SK-N-SH (cell line): ENCODE measurements around the gene NKX1-1.
"Not testable (repeated sequence)": the region's sequence is repeated elsewhere in the genome, so short reads cannot be mapped to it uniquely, and the experiment has no call there.

Experiments
- POLR2AphosphoS5 ChIP-seq: IDR thresholded peaks from 2 replicates; pipeline ENCODE4 v1.6.1; 2012; ENCODE audit warnings: low read depth, low read length
- YY1 ChIP-seq: IDR thresholded peaks from 2 replicates; pipeline ENCODE4 v1.4.0; 2012; ENCODE audit warnings: low read depth, mild to moderate bottlenecking
- TF ChIP-seq, protein P1 (sequence below): fragments of 200-600 bp; sonication (generic); IDR thresholded peaks from 2 replicates; pipeline ENCODE4 v1.6.1; 2017; ENCODE audit warnings: antibody characterized with exemption, mild to moderate bottlenecking, moderate library complexity
- TF ChIP-seq, protein P2 (sequence below): IDR thresholded peaks from 2 replicates; pipeline ENCODE4 v1.4.0; 2012; ENCODE audit warnings: low read depth, borderline replicate concordance

DNA sequence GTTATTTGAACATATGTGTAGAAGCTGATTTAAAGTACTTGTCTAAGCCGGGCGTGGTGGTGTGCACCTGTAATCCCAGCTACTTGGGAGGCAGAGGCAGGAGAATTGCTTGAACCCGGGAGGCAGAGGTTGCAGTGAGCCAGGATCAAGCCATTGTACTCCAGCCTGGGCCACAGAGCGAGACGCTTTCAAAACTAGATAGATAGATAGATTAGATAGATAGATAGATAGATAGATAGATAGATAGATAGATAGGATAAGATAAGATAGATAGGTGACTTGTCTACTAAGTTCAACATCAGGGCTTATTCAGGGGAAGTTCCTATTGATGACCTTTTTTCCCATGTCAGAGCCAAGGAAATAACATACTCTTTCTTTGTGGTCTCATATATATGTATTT is 12.9 kb downstream of the NKX1-1 start:
- not testable (repeated sequence) for TF ChIP-seq YY1, POLR2AphosphoS5
- TF ChIP-seq, protein P1, sequence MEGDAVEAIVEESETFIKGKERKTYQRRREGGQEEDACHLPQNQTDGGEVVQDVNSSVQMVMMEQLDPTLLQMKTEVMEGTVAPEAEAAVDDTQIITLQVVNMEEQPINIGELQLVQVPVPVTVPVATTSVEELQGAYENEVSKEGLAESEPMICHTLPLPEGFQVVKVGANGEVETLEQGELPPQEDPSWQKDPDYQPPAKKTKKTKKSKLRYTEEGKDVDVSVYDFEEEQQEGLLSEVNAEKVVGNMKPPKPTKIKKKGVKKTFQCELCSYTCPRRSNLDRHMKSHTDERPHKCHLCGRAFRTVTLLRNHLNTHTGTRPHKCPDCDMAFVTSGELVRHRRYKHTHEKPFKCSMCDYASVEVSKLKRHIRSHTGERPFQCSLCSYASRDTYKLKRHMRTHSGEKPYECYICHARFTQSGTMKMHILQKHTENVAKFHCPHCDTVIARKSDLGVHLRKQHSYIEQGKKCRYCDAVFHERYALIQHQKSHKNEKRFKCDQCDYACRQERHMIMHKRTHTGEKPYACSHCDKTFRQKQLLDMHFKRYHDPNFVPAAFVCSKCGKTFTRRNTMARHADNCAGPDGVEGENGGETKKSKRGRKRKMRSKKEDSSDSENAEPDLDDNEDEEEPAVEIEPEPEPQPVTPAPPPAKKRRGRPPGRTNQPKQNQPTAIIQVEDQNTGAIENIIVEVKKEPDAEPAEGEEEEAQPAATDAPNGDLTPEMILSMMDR, result not testable (repeated sequence)
- TF ChIP-seq, protein P2, sequence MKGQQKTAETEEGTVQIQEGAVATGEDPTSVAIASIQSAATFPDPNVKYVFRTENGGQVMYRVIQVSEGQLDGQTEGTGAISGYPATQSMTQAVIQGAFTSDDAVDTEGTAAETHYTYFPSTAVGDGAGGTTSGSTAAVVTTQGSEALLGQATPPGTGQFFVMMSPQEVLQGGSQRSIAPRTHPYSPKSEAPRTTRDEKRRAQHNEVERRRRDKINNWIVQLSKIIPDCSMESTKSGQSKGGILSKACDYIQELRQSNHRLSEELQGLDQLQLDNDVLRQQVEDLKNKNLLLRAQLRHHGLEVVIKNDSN, result not testable (repeated sequence)
